ENCODE measurements around the gene TTC39B.
A peak's percentile ranks its signal among the peaks of the same experiment; 100 is the strongest.

TTC39B gene

GRCh38 chr9:15306757-15307522, at the start of gene TTC39B:
Gene TTC39B, minus strand, starts transcription at chr9:15307216. Its CDS starts 91 bp downstream, at chr9:15307125.
- DNase-seq (ENCODE audit: low spot score) = peak; percentile 92
- no peak for TF ChIP-seq CTCF (IDR thresholded peaks at IDR 0.05; ENCODE audit: extremely low read depth, missing control alignments)

DNA sequence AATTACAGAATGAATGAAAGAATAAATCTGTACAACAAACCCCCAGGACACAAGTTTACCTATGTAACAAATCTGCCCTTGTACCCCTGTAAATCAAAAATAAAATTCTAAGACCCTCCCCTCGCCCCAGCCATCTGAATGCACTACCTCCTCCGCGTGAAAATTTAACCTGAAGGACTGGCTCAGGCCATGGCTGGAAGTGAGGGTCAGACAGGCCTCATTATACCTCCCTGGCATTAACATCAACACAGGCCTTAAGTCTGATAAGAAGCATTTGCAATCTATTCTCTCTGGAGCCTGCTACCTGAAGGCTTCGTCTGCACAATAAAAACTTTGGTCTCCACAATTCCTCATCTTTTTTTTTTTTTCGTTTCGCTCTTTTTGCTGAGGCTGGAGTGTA, 48.7 kb upstream of the TTC39B start:
- DNase-seq (ENCODE audit: low spot score) = no peak
- no peak for TF ChIP-seq CTCF (IDR thresholded peaks at IDR 0.05; ENCODE audit: extremely low read depth, missing control alignments)

DNA sequence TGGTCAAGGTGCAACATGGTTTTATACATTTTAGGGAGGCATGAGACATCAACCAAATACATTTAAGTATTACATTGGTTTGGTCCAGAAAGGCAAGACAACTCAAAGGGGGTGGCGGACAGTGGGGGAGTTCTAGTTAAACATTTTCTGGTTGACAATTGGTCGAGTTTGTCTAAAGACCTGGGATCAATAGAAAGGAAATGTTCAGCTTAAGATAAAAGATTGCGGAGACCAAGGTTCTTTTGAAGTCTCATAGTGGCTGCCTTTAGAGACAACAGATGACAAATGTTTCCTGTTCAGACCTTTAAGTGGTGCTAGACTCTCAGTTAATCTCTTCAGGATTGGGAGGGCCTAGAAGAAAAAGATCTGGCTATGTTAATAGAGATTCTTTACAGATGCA, 47.7 kb upstream of the TTC39B start:
- TF ChIP-seq CTCF (IDR thresholded peaks at IDR 0.05; ENCODE audit: extremely low read depth, missing control alignments) = no peak
- DNase-seq (ENCODE audit: low spot score) = no peak

DNA sequence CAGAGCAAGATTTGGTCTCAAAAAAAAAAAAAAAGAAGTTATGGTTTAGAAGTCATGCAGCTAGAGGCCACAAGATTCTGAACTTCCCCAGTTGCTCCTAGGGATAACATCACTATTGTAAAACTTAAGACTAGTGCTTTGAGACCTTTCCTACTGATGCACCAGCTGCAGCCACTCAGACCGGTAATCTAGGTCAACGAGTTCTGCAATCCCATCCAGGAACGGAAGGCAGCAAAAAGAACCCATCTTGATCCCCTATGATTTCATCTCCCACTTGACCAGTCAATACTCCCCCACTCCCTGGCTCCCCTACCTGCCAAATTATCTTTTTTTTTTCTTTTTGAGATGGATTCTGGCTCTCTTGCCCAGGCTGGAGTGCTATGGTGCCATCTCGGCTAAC, 46.9 kb upstream of the TTC39B start:
- DNase-seq (ENCODE audit: low spot score) = no peak
- TF ChIP-seq CTCF (IDR thresholded peaks at IDR 0.05; ENCODE audit: extremely low read depth, missing control alignments) = no peak

- TF ChIP-seq CTCF (IDR thresholded peaks at IDR 0.05; ENCODE audit: extremely low read depth, missing control alignments) = no peak
- no peak for DNase-seq (ENCODE audit: low spot score)
Measured at GRCh38 chr9:15352306-15352705, 45.3 kb upstream of the TTC39B start.

GRCh38 chr9:15349892-15350761, 43.1 kb upstream of the TTC39B start:
- no peak for TF ChIP-seq CTCF (IDR thresholded peaks at IDR 0.05; ENCODE audit: extremely low read depth, missing control alignments)
- no peak for DNase-seq (ENCODE audit: low spot score)

DNA sequence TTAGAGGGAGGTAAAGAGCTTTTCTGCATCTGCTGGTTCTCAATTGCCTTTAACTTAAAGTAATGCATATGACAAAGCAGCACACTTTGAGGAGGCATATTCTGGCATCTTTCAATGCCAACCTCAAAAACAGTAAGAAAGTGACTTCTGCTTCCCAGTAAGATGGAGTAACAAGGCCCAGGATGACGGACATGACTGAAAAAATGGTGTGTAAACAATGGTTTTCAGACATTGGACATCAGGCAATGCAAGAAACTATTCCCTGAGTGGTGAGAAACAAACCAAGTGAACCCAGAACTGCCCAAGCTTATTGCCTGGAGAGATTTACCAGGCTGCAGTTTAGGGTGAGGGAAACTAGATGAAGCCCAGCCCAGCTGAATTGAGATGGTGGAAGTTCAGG, 39.8 kb upstream of the TTC39B start:
- no peak for TF ChIP-seq CTCF (IDR thresholded peaks at IDR 0.05; ENCODE audit: extremely low read depth, missing control alignments)
- no peak for DNase-seq (ENCODE audit: low spot score)
